Subcutaneous abdominal adipose tissue (tissue), 5 donors: ENCODE results near the gene SERP2.
A peak's percentile ranks its signal among the peaks of the same experiment; 100 is the strongest.

Source experiments
- H3K27ac ChIP-seq: one replicate; pipeline ENCODE4 v1.7.0; 2013; ENCODE audit warnings: low read depth, mild to moderate bottlenecking, inconsistent platforms, low read length, moderate library complexity
- H3K27me3 ChIP-seq, 5 donors: one replicate each; pipeline ENCODE4 v1.7.0; 2013; ENCODE audit warnings: low read length in 5 of 5, inconsistent platforms in 1 of 5; ENCODE audit not compliant: control insufficient read depth in 5 of 5, insufficient read depth in 4 of 5
- H3K36me3 ChIP-seq, 5 donors: one replicate each; pipeline ENCODE4 v1.7.0; 2013; ENCODE audit warnings: low read length in 5 of 5; ENCODE audit not compliant: control insufficient read depth in 5 of 5, insufficient read depth in 5 of 5
- H3K4me1 ChIP-seq, 5 donors: one replicate each; pipeline ENCODE4 v1.7.0; 2013; ENCODE audit warnings: low read length in 5 of 5, mild to moderate bottlenecking in 3 of 5, moderate library complexity in 1 of 5; ENCODE audit not compliant: control insufficient read depth in 5 of 5, insufficient read depth in 5 of 5
- H3K4me3 ChIP-seq, 5 donors: one replicate each; pipeline ENCODE4 v1.7.0; 2013; ENCODE audit warnings: low read length in 5 of 5, low read depth in 1 of 5
- H3K9ac ChIP-seq, 5 donors: one replicate each; pipeline ENCODE4 v1.7.0; 2013; ENCODE audit warnings: low read length in 5 of 5, mild to moderate bottlenecking in 4 of 5, moderate library complexity in 3 of 5
- H3K9me3 ChIP-seq, 5 donors: one replicate each; pipeline ENCODE4 v1.7.0; 2013; ENCODE audit warnings: low read length in 5 of 5; ENCODE audit not compliant: control insufficient read depth in 5 of 5
- donor health status: healthy.
- donor health status: healthy.
- donor health status: healthy.
- donor health status: healthy.
- donor health status: healthy.

SERP2 gene

GRCh38 chr13:44368599-44369368 lies 4.8 kb upstream of the SERP2 start:
- H3K4me3 ChIP-seq, result no peak overlapping the region
- H3K9me3 ChIP-seq, result no peaks in the 10 kb centered on the region
- H3K36me3 ChIP-seq, result no peaks in the 10 kb centered on the region
- H3K4me1 ChIP-seq, result peaks cover 0 to 31% (median 19%) of the 10 kb centered on the region in 5 donors
- no peak overlapping the region for H3K9ac ChIP-seq
- H3K27me3 ChIP-seq, result peaks cover 0 to 8% (median 5%) of the 10 kb centered on the region in 5 donors
- H3K27ac ChIP-seq, result no peak overlapping the region

DNA sequence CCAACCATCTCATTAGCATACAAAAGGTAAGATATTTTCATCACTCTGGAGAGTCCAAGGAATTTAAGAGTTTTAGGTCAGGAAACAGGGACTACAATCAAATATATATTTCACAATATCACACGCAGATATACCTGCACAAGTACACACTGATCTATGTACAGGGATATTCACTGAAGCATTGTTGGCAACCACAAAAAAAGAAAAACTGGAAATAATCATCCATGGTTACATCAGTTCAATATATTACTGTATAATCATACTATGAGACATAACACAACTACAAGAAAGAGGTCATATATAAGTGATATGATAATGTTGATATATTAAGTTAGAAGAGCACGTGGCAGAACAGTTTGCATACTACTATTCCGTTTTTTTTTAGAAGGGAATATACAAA lies 2.2 kb upstream of the SERP2 start:
- Histone ChIP-seq H3K27me3 (peaks cover 0 to 10% (median 7%) of the 10 kb centered on the region in 5 donors), H3K4me3 (no peak overlapping the region), H3K9ac (no peak overlapping the region), H3K4me1 (peaks cover 0 to 18% (median 10%) of the 10 kb centered on the region in 5 donors), H3K27ac (no peak overlapping the region), H3K9me3 (no peaks in the 10 kb centered on the region), H3K36me3 (no peaks in the 10 kb centered on the region)

DNA sequence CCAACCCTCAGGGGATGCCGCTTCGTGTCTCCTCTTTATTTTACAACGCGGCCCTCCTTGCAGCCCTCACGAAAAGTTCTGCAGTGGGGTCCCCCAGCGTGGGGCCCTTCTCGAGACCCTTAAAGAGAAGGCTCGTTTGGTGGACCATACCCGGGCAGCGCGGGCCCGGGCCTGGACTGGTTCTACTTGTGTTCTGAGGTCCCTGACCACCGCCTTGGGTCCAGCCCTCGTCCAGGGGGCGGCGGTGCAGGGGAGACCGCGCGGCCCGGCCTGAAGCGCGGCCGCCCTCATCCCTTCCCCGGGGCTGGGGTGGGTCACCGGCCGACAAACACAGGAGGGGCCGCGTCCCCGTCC lies 400 bp upstream of the SERP2 start:
- H3K27me3 ChIP-seq, result peaks cover 0 to 10% (median 7%) of the 10 kb centered on the region in 5 donors
- H3K9me3 ChIP-seq, result no peaks in the 10 kb centered on the region
- peaks cover 0 to 11% (median 10%) of the 10 kb centered on the region in 5 donors for H3K4me1 ChIP-seq
- no peak overlapping the region for H3K27ac ChIP-seq
- peak overlapping the region in 1 of 5 donors; percentile 20 for H3K9ac ChIP-seq
- H3K4me3 ChIP-seq, result peak overlapping the region in 4 of 5 donors; percentile 65 to 78 (median 68)
- H3K36me3 ChIP-seq, result no peaks in the 10 kb centered on the region

DNA sequence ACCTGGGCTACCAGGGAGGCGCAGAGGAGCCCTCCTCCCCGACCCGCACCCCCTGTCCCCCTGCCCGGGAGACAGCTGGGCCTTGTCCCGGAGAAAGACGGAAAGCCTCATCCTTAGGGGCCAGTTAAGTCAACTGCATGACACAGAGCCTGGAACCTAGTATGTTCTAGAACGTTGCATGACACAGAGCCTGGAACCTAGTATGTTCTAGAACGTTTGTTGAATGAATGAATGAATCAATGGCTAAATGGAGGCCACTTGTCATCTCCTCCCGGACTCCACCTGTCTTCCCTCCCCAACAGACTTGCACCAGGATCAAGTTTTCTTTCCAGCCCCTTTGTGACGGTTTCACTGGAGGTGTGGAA lies 706 bp downstream of the SERP2 start:
- Histone ChIP-seq H3K27me3 (peaks cover 0 to 10% (median 7%) of the 10 kb centered on the region in 5 donors), H3K9ac (no peak overlapping the region), H3K4me1 (peaks cover 0 to 11% (median 10%) of the 10 kb centered on the region in 5 donors), H3K4me3 (peak overlapping the region in 2 of 5 donors; percentile 67 to 68), H3K27ac (no peak overlapping the region), H3K36me3 (no peaks in the 10 kb centered on the region), H3K9me3 (no peaks in the 10 kb centered on the region)

DNA sequence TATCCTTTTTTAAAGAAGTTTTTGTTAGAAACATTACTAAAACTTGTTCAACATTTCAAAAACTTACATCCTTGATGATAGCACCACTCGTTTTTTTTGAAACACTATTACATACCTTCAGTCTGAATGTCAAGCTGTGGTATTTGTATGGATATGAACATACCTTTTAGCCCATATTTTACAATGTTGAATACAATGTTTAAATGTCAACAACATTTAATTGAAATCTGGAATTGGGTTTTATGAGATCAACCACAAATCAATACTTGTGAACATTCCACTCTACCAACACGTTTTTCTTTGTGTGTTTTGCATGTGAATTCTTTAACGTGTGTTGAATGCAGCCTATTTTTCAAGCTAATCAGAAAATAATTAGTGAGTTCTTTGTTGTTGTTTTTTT lies 4.7 kb downstream of the SERP2 start:
- Histone ChIP-seq H3K27me3 (peaks cover 0 to 4% (median 2%) of the 10 kb centered on the region in 5 donors), H3K4me1 (peaks cover 0 to 10% (median 6%) of the 10 kb centered on the region in 5 donors), H3K27ac (no peak overlapping the region), H3K9me3 (no peaks in the 10 kb centered on the region), H3K36me3 (no peaks in the 10 kb centered on the region), H3K4me3 (no peak overlapping the region), H3K9ac (no peak overlapping the region)

DNA sequence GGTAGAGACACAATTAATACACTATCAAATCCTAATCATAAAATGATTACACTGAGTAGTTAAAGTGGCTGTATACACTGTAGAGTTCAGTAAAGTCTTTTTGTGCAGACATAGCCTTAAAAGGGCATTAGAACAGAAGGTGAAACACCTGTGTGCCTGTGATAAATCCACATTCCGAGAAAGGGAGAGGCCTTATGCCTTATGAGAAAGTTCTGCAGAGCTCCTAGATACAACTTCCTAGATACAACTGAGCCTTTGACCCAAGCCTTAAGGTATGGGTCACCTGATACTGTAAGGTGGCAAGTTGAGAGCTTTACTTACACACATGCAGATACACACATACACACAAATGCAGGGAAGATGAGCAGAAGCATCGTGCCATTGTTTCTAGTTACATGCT lies 6.3 kb downstream of the SERP2 start:
- Histone ChIP-seq H3K9ac (no peak overlapping the region), H3K4me1 (peaks cover 0 to 1% (median 0%) of the 10 kb centered on the region in 5 donors), H3K4me3 (no peak overlapping the region), H3K27me3 (no peaks in the 10 kb centered on the region), H3K36me3 (no peaks in the 10 kb centered on the region), H3K27ac (no peak overlapping the region), H3K9me3 (no peaks in the 10 kb centered on the region)

DNA sequence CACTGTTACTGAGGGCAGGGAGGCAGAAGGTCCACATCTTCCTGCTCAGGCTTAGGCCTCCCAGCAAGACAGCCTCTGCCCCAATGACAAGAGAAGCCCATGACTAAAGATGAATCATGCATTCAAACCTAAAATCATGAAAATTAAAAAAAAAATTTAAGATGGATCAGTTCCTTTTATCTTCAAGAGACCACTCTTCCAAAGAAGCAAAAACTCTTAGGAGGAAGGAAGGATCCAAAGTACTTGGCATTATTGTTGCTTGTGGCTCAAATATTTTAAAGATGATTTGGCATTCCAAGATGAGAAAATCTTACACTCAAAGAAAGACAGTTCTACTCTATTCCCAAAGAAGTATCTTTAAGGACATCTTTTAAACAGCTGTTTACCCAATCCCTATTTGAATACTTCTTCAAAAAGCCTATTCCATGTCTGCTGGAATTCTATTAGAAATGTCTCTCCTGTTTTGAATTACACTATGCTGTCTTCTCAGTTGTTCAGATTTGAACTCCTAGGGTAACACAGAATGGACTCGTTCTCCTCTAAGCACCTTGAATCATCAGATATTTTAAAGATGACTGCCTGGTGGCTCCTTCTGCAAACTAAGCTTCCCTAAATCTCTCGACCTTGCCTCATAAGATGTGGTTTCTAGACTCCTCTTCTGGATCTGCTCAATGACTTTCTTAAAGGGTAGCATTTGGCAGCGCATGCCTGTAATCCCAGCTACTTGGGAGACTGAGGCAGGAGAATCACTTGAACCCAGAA lies 7.0 kb downstream of the SERP2 start:
- Histone ChIP-seq H3K4me3 (no peak overlapping the region), H3K9me3 (no peaks in the 10 kb centered on the region), H3K27ac (no peak overlapping the region), H3K4me1 (peaks cover 0 to 8% (median 6%) of the 10 kb centered on the region in 5 donors), H3K27me3 (no peaks in the 10 kb centered on the region), H3K9ac (no peak overlapping the region), H3K36me3 (no peaks in the 10 kb centered on the region)

DNA sequence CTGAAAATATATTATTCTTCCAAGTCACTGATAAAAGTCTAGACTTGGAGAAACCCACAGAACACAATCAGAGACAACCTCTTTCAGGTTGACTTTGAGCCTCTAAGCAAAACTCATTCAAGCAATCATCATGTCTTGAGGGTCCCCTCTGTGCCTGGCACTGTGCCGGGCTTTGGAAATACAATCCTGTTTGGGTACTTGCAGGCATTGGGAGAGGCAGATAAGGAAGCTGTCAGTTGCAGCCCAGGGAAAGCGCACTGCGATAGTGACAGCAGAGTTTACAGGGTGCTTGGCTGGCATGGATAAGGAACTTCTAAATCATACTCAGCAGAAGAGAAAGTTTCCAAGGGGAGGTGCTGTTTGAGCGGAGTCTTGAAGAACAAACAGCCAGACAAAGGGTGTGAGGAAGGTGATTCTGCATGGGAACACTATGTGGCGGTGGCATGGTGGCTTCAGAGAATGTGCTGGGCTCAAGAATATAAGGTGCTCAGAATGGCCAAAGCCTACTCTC lies 9.1 kb downstream of the SERP2 start:
- no peaks in the 10 kb centered on the region for H3K27me3 ChIP-seq
- H3K27ac ChIP-seq, result no peak overlapping the region
- no peak overlapping the region for H3K4me3 ChIP-seq
- peaks cover 0 to 13% (median 10%) of the 10 kb centered on the region in 5 donors for H3K4me1 ChIP-seq
- no peaks in the 10 kb centered on the region for H3K9me3 ChIP-seq
- no peaks in the 10 kb centered on the region for H3K36me3 ChIP-seq
- H3K9ac ChIP-seq, result no peak overlapping the region

DNA sequence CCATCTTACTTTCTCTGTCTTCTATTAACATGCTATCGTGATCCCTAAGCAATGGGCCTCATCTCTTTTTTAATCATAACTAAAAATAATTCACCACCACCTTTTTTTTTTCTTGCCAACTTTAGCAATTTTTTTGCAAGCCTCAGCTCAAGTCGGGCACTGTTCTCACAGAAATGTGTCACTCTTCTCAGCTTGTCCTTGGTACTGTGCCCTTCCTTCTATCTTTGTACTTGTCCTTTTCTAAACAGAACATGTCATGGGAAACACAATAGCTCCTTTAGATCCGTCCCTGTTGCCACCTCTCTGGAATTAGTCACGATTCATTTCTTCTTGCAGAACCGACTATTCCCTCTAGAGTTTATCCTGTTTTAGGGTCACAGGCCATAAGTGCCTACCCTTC lies 10.3 kb downstream of the SERP2 start:
- H3K4me1 ChIP-seq, result peaks cover 0 to 13% (median 10%) of the 10 kb centered on the region in 5 donors
- H3K36me3 ChIP-seq, result no peaks in the 10 kb centered on the region
- H3K27ac ChIP-seq, result no peak overlapping the region
- no peaks in the 10 kb centered on the region for H3K27me3 ChIP-seq
- H3K9me3 ChIP-seq, result no peaks in the 10 kb centered on the region
- H3K9ac ChIP-seq, result no peak overlapping the region
- H3K4me3 ChIP-seq, result no peak overlapping the region

- H3K36me3 ChIP-seq, result no peaks in the 10 kb centered on the region
- no peaks in the 10 kb centered on the region for H3K9me3 ChIP-seq
- H3K9ac ChIP-seq, result no peak overlapping the region
- no peaks in the 10 kb centered on the region for H3K27me3 ChIP-seq
- H3K4me1 ChIP-seq, result peaks cover 0 to 13% (median 10%) of the 10 kb centered on the region in 5 donors
- H3K27ac ChIP-seq, result no peak overlapping the region
- H3K4me3 ChIP-seq, result no peak overlapping the region
Observed at GRCh38 chr13:44384778-44385177, 11.2 kb downstream of the SERP2 start.
